Cardiac fibroblast (primary cell): Measurements from ENCODE around the gene SPAG7.
A peak's percentile ranks its signal among the peaks of the same experiment; 100 is the strongest.
"Not testable (repeated sequence)": the region's sequence is repeated elsewhere in the genome, so short reads cannot be mapped to it uniquely, and the experiment has no call there.

ENCODE experiments used
- DNase-seq, 2 donors: peaks; one replicate each; pipeline versions ENCODE4 v3.0.0 to v3.0.0-alpha.2; 2010; ENCODE audit warnings: low read depth in 2 of 2
- H3K4me3 ChIP-seq, 2 donors: replicated peaks in 1 of 2; 1 replicate in 1 of 2; 2 replicates in 1 of 2; pipeline ENCODE4 v1.5.1; 2011; ENCODE audit warnings: low read depth in 2 of 2, low read length in 2 of 2, mild to moderate bottlenecking in 2 of 2, moderate library complexity in 1 of 2
- CTCF ChIP-seq: IDR thresholded peaks from one replicate; pipeline ENCODE4 v1.5.1; 2011; ENCODE audit warnings: low read depth, mild to moderate bottlenecking, low read length, inconsistent platforms

SPAG7 gene

GRCh38 chr17:4931963-4932362 is 35.7 kb downstream of the SPAG7 start, which contains the start of gene GP1BA:
Gene GP1BA (plus strand): TSS chr17:4932277. CDS start chr17:4932605, 328 bp downstream.
- DNase-seq, result no peak
- no peak for TF ChIP-seq CTCF
- H3K4me3 ChIP-seq, result no peak within 1 kb of the TSS

GRCh38 chr17:4928881-4929280 is 38.7 kb downstream of the SPAG7 start:
- DNase-seq, result no peak
- TF ChIP-seq CTCF, result no peak
- H3K4me3 ChIP-seq, result no peak overlapping the region

GRCh38 chr17:4926577-4927335 is 40.9 kb downstream of the SPAG7 start:
- not testable (repeated sequence) for DNase-seq, H3K4me3 ChIP-seq

GRCh38 chr17:4921320-4921719 is 46.3 kb downstream of the SPAG7 start:
- no peak overlapping the region for H3K4me3 ChIP-seq
- DNase-seq, result no peak
- TF ChIP-seq CTCF, result no peak

GRCh38 chr17:4920351-4921048 is 47.1 kb downstream of the SPAG7 start:
- no peak for TF ChIP-seq CTCF
- H3K4me3 ChIP-seq, result no peak overlapping the region
- peak; percentile 46 to 65 for DNase-seq

GRCh38 chr17:4919511-4920047 is 48.0 kb downstream of the SPAG7 start:
- no peak overlapping the region for H3K4me3 ChIP-seq
- no peak for DNase-seq
- no peak for TF ChIP-seq CTCF

- not testable (repeated sequence) for H3K4me3 ChIP-seq, DNase-seq
Observed at GRCh38 chr17:4914551-4914950, 53.1 kb downstream of the SPAG7 start.
